GM23248 (cell line): ENCODE measurements around the gene PRRG1.

Experiments used
- EZH2 ChIP-seq: fragments of 200-600 bp; sonication (generic); IDR thresholded peaks from 2 replicates; pipeline ENCODE4 v1.6.1; 2018; ENCODE audit warnings: antibody characterized with exemption, mild to moderate bottlenecking; ENCODE audit not compliant: insufficient read depth, poor library complexity, severe bottlenecking
- EZH2phosphoT487 ChIP-seq: fragments of 200-600 bp; sonication (generic); IDR thresholded peaks from 2 replicates; pipeline ENCODE4 v1.6.1; 2018; ENCODE audit warnings: antibody characterized with exemption, moderate library complexity, mild to moderate bottlenecking, low read depth; ENCODE audit not compliant: insufficient read depth

GRCh38 chrX:37350034-37350365 is 836 bp downstream of the PRRG1 start:
- no peak for TF ChIP-seq EZH2
- TF ChIP-seq EZH2phosphoT487: no peak
